GM18499 (cell line): Measurements from ENCODE around the gene MTAP.

Experiments used
- ATAC-seq: cut with Tn5 transposase; IDR thresholded peaks from one replicate; pipeline ENCODE4 v1.9.1; 2021; ENCODE audit warnings: moderate number of reproducible peaks; ENCODE audit not compliant: insufficient read depth, unreplicated experiment

MTAP gene

DNA sequence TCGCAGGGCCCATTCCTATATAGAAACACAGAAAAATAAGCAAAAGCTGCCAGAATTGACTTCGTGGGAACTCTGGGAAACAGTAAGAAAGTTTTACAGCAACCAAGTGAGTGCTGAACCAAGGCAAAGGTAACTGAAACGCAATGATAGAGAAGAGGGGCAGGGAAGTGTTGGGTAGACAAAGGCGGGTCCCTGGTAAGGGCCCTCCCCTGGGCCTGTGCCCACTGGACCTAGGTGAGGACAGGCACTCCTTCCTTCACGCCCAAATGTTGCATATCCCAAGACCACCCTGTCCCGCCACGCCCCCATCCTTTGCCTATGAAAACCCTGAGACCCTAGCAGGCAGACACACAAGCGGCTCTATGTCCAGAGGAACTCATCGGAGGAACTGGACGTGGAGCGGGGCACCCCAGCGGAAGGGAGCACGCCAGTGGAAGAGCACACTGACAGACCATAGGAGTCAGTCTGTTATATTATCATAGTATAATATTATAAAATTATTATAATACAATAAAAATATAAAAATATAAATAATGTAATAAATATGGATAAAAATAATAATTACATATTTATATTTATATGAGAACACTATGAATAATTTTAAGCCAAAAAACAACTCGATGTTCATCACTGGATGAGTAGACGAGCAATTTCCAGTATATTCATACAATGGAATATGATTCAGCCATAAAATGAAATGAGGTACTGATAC lies 163.9 kb downstream of the MTAP start:
- ATAC-seq: no peak

DNA sequence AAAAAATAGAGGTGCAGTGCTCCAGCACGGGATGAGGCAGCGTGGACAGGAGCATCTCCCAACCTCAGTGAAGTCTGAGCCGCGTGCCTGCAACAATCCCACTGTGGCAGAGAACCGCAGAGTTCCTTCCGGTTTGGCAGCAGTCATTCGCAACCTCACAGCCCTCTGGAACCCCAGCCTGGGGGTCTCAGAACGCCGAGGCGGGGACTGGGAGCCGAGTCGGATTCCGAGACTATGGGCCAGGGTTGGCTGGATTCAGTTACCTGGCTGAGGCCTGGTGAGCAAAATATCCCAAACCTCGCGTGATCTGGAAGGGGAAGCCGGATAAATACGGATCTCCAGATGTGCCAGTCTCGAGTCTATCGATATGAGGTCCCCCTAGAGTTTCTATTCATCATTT lies 164.7 kb downstream of the MTAP start:
- ATAC-seq: no peak

GRCh38 chr9:21967702-21968101 lies 165.3 kb downstream of the MTAP start:
- no peak for ATAC-seq

DNA sequence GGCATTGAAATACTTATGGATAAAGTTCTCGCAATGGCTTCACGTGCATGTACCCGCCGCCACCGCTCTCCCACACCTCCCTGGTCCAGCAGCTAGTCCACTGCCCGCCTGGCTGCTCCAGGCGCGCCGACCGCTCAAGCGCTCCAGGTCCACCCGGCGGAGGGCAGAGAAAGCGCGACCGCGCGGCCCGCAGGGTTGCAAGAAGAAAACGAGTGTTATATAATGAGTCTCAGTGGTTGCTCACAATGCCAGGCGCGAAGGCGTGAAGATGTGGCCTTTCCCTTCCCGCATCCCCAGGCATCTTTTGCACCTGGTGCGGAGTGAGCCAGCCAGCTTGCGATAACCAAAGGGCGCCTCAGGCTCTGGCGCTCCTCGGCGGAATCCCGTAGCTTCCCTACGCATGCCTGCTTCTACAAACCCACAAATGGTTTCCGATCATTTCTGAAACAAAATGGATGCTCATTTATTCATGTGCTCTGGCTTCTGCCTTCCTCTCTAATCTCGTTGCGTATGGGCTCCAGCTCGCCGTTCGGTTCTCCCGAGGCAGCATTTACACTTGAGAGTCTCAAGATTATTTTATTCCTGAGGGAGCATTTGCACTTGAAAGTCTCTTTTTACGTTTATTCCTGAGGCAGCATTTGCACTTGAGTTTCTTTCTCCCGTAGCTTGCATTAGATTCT lies 166.0 kb downstream of the MTAP start:
- no peak for ATAC-seq

DNA sequence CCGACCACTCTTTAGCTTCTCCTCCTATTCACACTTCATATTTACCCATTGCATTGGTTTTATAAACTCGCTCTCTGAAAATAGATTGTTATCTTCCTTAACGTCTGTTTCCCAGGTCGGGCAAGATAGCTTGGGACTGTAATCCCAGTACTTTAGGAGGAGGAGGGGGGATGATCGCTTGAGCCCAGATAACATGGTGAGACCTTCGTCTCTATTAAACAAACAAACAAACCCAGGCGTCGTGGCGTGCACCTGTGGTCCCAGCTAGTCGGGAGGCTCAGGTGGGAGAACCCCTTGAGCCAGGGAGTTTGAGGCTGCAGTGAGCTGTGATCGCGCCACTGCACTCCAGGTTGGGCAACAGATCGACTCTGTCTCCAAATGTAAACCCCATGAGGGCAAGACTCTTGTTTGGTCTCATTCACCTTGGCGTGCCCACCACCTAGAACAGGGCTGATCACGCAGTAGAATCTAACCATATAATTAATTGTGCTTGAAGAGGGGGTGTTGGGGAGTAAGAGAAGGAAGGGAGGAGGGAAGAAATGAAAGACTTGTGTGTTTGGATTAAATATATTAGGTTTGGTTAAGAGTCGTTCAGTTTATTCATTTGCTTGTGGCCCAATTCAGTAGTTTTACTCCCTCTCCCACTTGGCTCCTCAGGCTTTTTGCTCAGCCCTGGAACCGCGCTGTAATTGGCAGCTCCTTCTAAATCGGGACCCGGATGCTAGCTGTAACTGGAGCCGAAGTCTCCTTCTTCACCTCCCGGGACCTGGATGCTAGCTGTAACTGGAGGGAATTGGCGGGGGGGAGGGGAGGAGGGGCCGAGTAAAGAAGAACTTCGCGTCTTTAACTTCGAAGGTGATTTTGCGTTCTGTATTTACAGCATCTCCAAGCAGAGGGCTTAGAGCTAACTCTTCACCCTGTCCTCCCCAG lies 166.8 kb downstream of the MTAP start:
- no peak for ATAC-seq

- no peak for ATAC-seq
Measured at GRCh38 chr9:21969951-21970799, 167.7 kb downstream of the MTAP start.

DNA sequence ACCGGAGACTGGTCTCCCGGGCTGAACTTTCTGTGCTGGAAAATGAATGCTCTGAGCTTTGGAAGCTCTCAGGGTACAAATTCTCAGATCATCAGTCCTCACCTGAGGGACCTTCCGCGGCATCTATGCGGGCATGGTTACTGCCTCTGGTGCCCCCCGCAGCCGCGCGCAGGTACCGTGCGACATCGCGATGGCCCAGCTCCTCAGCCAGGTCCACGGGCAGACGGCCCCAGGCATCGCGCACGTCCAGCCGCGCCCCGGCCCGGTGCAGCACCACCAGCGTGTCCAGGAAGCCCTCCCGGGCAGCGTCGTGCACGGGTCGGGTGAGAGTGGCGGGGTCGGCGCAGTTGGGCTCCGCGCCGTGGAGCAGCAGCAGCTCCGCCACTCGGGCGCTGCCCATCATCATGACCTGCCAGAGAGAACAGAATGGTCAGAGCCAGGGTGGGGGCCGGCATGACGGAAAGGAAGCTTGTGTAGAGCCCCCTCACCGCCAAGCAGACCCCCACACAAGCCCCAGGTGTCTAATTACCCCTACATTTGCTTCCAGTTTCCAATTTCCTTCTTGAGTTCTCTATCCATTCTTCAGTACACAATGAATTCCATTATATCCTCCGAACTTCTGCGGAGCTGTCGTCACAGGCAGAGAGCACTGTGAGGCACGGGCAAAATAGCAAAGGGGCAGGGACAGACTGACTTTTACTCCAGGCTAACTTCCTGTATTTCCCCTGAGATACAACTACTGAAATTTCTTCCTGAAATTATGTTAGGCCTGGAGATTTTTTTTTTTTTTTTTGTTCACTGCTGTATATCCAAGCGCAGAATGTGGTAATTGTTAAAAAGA lies 168.6 kb downstream of the MTAP start:
- no peak for ATAC-seq

DNA sequence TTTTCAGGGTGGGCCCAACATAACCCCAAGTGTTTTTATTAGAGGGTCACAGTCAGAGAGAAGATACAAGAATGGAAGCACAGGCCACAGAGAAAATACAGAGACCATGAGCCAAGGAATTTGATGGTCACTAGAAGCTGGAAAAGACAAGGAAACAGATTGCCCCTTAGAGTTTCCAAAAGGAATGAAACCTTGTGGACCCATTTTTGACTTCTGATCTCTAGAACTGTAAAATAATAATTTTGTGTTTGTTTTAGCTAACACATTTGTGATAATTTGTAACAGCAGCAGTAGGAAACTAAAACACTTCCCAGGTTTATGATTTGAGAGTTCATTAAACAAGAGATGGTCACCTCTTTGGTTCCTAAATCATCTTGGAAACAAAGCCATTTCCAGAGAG lies 169.9 kb downstream of the MTAP start:
- ATAC-seq: no peak

DNA sequence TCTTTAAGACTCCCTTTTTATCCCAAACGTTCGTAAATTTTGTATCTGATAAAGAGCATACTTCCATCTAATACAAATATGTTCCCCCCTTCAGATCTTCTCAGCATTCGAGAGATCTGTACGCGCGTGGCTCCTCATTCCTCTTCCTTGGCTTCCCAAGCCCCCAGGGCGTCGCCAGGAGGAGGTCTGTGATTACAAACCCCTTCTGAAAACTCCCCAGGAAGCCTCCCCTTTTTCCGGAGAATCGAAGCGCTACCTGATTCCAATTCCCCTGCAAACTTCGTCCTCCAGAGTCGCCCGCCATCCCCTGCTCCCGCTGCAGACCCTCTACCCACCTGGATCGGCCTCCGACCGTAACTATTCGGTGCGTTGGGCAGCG lies 171.9 kb downstream of the MTAP start:
- no peak for ATAC-seq

- no peak for ATAC-seq
Measured at GRCh38 chr9:21974722-21975409, 172.4 kb downstream of the MTAP start.

DNA sequence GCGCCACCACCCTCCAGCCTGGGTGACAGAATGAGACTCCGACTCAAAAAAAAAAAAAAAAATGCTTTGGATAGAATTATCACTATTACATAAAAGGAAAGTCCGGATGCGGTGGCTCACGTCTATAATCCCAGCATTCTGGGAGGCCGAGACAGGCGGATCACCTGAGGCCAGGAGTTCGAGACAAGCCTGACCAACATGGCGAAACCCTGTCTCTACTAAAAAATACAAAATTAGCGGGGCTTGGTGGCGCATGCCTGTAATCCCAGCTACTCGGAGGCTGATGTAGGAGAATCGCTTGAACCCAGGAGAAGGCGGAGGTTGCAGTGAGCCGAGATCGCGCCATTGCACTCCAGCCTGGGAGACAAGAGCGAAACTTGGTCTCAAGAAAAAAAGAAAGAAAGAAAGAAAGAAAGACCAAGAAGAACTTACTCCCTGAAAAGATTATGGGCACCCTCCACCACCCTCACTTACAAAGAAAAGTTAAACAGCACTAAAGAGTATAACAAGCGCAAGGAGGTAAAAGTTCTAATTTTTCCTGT lies 174.0 kb downstream of the MTAP start:
- no peak for ATAC-seq

DNA sequence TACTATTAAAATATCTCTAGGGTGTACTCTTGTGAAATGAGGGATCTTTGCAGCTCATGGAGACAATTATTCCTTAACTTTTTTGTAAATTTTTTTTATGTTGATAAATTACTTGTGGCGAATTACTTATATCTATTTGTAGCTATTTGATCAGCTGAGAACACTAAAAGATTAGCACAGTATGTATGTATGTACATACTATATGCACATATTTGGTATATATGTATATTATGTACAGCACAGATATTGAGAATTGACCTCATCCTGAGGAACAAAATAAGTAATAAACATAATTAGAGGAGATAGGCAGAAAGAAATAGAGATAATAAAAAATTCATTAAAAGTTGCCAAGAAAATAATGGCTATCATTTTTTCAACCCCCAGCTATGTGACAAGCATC lies 180.0 kb downstream of the MTAP start:
- no peak for ATAC-seq

DNA sequence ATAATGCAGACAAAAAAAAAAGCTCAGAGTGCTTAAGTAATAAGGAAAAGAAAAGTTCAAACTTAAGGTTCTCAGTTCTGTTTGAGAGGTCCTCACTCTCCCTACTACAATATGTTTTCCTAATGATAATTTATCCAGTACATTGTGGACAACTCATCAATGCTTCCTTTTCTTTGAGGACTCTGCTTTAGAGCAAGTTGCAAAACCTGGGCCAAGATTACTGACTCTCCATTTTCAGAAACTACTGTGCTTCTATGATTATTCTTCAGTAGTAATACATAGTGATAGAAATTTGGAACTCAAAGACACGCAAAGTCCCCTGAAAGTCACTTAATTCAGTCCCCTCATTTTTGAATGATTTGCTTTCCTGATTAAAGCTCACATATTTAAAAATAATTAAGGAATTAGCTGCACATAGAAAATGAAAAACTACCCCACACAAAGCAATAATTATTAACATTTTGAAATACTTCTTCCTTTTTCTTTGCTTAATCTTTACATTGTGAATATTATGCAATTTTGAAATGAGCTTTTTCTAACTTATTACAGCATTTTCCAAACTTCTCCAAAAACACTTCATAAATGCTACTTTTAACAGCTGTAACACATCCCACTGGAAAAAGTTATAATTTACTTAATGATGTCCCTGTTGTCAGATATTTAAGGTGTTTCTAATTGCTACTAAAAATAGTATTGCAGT lies 180.6 kb downstream of the MTAP start:
- ATAC-seq: no peak

GRCh38 chr9:21983561-21983935 lies 181.1 kb downstream of the MTAP start:
- ATAC-seq: no peak

- no peak for ATAC-seq
Measured at GRCh38 chr9:21984101-21984500, 181.7 kb downstream of the MTAP start.

GRCh38 chr9:21985964-21986667 lies 183.7 kb downstream of the MTAP start:
- ATAC-seq: no peak
